Stimulated activated CD8-positive, alpha-beta memory T cell treated with anti-CD3 and anti-CD28 coated beads, Interleukin-7, amount 100 ng/mL, for 48 hours (primary cell): ENCODE results near the gene PTPRN2.
"Not testable (repeated sequence)": the region's sequence is repeated elsewhere in the genome, so short reads cannot be mapped to it uniquely, and the experiment has no call there.

Source experiments
- DNase-seq, 2 donors: peaks; one replicate each; pipeline ENCODE4 v3.0.0-alpha.2; 2020; ENCODE audit warnings: low read depth in 1 of 2; ENCODE audit errors: extremely low read depth in 1 of 2

The PTPRN2 gene

DNA sequence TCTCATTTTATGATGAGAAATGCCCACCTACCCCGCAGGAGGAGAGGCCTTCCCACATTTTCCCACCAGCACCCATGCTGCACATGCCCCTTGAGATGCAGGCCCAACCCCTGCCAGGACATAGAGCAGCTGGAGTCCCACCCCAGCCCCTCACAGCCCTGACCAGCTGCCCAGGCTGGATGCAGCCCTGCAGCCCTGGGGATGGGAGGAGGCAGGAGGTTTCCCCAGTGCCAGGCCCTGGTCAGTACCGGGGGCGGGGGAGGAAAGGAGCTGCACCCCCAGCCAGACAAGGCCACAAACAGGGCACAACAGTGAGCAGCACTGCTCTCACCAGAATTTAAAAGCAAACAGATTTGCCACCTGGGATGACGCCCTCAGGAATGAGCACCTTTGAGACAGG, 196.1 kb downstream of the PTPRN2 start:
- DNase-seq, result no peak

DNA sequence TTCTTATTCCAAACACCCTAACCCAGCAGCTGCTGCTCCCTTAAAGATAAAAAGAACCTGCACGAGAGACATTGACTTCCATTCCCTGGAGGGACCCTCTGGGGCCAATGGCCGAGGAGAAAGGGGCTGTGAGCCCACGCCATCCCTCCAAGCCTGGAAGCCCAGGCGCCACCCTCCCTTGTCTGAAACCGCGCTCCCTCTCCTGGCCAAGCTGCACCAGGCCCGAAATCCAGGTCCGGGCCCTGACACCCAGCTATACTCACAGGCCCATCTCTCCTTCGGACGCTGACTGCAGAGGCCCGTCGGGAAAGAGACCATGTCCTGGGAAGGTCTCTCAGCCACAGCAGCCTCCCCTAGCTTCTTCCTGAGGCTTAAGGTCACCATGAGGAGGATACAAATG, 196.5 kb downstream of the PTPRN2 start:
- DNase-seq, result no peak

DNA sequence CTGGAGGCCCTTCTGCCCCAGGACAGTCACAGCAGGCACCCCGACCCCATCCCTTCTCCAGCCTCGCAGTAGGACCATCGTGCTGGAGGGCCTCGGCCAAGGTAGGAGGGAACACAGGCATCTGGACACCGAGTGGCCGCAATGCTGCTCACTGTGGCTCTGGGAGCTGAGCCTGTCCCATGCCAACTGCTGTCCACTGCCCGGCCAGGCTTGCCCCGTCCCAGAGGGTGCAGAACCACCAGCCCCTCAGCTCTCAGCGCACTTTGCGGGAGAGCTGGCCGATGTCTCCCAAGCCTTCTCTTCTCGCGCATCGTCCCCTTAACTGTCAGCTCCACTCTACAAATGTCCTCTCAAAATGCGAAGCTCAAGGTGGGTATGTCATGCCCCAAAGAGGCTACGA, 197.2 kb downstream of the PTPRN2 start:
- no peak for DNase-seq

DNA sequence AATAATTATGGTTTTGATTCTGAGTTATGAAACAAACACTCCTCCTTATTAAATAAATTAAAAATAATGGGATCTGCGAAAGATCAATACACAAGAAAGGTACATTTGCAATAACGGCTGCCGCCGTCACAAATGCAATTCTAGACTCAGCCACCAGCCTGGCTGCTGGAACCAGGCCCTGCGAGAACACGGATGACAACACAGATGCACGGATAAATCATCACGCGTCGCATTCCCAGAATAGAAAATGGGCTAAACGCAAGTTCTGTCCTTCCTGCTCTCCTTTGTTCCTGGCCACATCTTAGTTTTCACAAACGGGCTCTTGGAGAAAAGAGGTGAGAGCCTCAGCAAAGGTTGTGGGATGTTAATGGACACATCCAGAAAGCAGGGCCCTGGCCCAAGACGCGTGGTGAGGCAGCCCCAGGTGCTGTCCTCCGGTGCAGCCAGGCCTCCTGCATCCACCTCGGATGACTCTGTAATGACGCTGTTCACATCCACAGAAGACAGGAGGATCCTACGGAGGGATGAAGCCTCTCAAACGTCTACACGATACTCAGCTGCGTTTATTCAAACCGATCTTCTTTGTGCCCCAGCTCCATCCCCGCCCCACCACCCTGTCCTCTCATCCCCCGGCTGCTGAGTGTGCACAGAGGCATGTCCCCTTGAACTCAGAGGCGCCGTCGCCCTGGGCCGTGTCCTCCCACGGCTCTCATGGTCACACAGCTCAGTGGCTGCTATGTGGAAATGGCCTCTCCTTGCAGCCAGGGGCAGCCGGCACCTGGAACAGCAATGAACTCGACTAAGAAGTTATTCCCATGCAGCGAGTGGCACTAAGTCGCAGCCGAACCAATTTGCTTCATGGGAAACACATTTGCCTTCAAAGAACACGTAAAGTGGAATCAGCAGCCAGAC, 197.9 kb downstream of the PTPRN2 start:
- no peak for DNase-seq

DNA sequence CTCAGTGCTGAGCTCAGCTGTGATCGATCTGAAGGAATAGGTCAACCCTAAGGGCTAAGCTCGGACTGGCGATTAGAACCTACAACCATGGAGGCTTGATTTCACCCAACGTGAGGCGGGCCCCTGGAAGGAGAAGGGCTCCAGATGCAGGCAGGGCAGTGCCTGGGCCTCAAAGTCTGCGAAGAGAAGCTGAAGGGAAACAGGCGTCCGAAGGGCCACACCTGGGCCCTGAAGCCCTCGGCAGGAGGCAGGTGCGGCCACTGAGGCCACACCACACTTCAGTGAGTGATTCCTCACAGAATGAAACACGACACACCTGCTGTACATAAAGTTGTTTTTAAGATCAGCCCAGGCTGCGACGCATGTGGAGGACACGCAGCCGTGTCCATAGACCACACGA, 198.7 kb downstream of the PTPRN2 start:
- DNase-seq, result no peak

DNA sequence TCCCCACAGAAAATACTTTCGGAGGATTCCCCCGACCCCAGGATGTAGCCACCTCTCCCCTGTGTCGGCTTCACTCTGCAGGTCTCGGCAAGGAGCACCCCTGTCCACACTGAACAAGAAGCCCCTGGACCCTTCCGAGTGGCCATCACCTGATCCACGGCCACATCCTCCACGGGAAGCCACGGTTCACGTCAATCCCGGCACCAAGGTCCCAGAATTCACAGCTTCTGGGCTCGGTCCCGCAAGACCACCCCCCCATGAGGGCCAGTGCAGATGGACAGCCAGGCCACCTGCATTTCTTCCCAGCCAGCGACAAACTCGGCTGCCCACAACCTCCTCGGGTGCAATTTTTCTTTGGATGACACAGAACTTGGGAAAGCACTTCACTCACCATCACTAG, 199.6 kb downstream of the PTPRN2 start:
- no peak for DNase-seq

DNA sequence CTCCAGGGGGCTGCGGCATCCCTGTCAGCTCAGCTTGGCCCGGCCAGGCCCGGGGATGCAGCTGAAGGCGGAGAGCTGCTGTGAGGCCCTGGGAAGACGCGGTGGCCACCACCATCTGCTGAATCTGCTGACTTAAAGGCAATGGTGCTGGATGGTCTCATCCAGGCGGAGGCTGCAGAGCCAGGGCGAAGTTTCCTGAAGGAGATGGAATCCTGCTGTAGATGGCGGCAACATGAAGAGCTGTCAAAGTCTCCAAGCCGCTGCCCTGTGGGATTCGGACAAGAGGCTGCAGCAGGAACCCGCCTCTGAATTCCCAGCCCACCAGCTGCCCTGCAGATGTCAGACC, 200.1 kb downstream of the PTPRN2 start:
- no peak for DNase-seq

DNA sequence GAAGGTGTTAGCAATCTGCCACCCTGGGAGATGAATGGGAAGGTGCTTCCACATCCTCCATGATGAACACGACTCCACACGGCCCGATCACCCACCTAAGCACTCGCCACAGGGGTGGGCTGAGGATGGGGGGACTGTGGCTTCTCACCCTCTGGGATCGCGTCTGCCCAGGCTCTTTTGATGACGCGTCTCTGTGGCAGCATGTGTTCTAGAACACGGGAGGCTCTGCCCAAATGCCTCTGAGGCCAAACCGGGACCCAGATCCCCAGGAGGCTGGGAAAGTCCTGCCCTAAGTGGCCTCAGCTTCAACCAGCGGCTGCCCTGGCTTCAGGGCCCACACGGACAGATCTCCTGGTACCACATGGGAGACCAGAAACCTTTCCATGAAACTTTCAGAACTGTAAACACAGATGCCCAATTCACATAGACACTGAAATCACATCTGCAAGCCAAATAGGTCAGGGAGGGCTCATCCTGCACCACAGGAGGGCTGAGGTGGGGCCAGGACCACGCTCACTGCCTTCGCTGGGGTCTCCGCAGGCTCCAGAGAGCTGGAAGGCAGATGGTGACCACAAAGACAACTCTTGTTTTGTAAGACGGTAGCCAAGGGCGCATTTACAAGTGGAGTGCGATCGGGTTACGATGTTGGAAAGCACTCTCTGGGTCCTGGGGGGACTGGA, 200.6 kb downstream of the PTPRN2 start:
- no peak for DNase-seq

DNA sequence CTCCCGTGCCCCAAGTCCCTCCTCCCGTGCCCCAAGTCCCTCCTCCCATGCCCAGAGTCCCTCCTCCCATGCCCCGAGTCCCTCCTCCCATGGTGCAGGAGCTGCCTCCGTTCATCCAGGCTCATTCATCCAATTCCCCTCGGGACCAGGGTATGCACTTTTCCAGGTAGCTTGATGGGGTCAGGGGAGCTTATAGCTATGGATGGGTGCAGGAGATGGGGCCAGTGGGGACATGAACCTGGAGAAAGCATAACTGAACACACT, 201.3 kb downstream of the PTPRN2 start:
- DNase-seq, result no peak

DNA sequence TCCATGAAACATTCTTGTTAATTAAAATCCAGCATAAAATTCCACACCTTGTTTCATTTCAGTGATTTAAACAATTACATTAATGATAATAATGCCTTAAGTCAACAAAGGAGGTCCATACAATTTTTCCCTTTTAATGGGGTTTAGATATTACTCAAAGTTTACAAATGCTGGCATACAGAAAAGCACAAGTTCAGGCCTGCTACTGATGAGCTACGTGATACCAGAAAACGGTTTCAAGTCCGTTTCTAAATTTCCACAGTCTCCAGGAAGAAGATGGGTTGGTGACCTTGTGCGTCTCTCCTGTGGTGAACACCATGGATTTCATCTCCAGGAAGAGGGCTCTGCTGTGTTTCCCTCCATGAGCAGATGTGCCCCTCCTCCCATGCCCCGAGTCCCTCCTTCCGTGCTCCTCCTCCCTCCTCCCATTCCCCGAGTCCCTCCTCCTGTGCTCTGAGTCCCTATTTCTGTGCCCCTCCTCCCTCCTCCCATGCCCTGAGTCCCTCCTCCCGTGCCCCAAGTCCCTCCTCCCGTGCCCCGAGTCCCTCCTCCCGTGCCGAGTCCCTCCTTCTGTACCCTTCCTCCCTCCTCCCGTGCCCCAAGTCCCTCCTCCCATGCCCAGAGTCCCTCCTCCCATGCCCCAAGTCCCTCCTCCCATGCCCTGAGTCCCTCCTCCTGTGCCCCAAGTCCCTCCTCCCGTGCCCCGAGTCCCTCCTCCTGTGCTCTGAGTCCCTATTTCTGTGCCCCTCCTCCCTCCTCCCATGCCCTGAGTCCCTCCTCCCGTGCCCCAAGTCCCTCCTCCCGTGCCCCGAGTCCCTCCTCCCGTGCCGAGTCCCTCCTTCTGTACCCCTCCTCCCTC, 201.9 kb downstream of the PTPRN2 start:
- DNase-seq, result not testable (repeated sequence)

DNA sequence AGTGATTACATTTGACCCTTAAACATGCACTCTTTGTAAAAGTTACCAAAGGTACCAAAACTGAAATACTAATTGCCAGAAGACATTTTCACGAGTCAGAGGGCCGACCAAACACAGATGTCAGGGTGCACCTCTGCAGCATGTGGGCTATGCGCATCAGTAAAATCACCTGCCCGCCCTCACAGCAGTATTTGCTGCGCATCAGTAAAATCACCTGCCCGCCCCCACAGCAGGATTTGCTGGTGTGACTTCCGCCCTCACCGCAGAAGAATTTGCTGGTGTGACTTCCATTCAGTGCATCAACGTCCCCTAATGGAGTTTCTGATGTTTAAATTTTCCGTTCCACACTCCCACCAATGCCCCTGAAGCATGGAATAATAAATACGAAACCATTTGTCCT, 202.9 kb downstream of the PTPRN2 start:
- no peak for DNase-seq

DNA sequence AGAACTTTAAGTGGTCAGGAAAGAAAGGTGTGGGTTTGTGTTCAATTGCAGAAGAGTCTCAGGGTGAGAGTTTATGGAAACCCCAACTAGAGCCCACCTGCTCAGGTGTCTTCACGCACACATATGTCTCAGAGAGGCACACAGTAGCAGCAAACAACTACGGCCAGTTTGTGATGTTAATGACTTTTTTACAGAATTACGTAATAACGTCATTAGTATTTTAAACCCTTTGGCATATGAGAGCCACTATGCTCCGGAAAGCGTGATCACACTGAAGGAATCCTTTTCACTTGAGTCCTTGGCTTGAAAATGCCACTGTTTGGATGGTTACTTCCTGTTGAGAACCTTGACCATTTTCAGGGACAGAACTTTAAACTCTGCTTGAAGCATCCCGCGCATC, 204.0 kb downstream of the PTPRN2 start:
- DNase-seq, result no peak

DNA sequence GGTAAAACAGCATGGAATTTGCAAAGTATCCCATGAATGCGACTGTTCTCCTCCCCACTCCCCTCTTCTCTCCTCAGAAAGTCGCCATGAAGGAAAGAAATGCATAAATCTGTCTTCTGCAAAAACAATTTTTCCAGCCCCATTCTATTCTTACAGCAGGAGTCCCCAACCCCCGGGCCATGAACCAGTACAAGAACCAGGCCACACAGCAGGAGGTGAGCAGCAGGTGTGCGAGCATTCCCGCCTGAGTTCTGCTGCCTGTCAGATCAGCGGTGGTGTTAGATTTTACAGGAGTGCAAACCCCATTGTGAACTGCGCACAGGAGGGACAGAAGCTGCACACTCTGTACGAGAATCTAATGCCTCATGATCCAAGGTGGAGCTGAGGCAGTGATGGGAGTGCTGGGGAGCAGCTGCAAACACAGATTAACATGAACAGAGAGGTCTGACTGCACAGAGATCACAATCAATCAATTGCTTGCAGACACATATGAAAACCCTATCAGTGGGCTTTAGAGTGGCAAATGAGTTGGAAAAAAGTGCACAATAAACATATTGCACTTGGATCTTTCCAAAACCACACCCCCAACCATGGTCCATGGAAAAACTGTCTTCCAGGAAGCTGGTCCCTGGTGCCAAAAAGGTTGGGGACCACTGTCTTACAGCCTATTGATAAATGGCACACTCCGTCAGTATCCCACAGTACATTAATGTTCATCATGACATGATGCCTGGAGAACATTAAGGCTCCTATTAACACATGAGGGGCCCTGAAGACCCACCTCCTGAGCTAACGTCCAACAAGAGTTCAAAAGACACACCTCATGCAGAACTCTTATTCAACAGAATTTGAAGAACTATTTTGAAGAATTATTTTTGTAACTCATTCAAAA, 205.0 kb downstream of the PTPRN2 start:
- DNase-seq, result no peak

DNA sequence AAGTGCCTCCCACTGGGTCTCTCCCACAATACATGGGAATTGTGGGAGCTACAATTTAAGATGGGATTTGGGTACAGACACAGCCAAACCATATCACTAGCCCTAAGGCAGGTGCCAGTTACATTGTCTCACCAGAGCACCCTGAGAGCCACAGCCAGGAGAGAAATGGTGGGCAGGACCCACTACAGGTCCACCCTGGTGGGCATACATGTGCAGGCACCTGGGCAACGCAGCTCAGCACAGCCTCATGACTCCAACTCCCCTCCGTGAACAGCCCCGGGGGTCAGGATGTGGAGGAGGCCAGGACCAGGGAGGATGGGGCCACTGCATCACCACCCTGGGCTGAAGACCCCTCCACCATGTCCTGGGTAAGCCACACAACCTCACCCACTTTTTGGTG, 205.7 kb downstream of the PTPRN2 start:
- no peak for DNase-seq

DNA sequence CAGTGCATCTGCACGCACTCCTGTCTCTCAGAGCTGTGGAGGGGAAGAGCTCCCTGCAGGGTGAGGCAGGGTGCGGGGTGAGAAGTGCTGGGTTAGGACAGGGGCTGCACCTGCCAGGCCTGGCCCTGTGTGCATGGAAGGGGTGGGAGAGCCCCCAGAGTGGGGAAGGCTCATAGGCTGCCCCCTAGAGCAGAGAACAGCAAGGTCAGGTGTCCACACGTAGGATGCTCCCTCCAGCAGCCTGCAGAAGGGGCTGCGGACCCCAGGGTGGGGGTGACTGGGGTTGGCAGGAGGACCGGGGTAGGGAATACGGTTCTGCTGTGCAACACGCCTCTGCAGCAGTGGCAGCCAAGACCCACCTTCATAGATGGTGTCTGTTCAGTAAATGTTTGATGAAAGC, 208.6 kb downstream of the PTPRN2 start:
- DNase-seq, result no peak

DNA sequence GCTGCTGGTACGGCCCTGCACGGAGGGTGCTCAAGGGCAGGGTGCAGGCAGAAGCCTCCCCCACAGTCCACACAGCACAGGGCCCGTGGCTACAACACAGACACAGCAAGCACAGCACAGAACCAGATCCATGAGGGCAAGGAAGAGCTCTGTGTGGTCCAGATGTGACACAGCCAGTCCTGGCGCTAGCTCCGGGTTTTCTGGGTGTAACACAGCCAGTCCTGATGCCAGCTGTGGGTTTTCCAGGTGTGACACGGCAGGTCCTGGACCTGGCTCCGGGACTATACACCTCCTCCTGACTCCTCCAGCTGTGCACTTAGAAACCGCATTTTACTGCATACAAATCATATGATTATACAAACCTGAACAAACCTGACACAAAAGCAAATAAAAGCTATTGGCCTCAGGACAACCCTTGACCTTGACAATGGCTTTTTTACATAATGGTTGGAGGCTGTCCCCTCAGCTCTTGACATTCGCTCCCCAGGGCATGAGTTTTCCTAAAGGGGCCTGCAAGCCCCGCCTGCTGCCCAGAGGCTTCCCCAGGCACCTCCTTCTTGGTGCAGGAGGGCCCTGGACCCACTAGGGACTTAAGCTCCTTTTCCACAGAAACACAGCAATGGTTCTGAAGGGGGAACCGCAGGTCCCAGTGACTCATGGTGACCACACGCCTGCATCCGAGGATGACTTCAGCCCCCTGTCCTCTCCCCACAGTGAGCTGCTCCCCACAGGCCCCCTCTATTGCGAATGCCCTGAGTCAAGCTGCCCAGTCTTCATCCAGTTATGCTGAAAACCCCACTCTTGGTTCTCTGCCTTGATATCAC, 209.6 kb downstream of the PTPRN2 start:
- no peak for DNase-seq

DNA sequence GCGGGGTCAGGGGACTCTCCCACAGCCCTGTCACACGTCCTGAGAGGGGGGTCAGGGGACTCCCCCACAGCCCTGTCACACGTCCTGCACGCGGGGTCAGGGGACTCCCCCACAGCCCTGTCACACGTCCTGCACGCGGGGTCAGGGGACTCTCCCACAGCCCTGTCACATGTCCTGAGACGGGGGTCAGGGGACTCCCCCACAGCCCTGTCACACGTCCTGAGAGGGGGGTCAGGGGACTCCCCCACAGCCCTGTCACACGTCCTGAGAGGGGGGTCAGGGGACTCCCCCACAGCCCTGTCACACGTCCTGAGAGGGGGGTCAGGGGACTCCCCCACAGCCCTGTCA, 210.8 kb downstream of the PTPRN2 start:
- not testable (repeated sequence) for DNase-seq

DNA sequence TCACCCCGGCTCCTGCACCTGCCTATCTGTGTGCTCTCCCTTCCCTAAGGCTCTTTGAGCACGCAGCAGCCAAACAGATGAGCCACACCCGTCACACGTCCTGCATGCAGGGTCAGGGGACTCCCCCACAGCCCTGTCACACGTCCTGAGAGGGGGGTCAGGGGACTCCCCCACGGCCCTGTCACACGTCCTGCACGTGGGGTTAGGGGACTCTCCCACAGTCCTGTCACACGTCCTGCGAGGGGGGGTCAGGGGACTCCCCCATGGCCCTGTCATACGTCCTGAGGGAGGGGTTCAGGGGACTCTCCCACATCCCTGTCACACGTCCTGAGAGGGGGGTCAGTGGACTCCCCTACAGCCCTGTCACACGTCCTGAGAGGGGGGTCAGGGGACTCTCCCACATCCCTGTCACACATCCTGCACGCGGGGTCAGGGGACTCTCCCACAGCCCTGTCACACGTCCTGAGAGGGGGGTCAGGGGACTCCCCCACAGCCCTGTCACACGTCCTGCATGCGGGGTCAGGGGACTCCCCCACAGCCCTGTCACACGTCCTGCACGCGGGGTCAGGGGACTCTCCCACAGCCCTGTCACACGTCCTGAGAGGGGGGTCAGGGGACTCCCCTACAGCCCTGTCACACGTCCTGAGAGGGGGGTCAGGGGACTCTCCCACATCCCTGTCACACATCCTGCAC, 211.3 kb downstream of the PTPRN2 start:
- DNase-seq, result peak; percentile 8 to 29

DNA sequence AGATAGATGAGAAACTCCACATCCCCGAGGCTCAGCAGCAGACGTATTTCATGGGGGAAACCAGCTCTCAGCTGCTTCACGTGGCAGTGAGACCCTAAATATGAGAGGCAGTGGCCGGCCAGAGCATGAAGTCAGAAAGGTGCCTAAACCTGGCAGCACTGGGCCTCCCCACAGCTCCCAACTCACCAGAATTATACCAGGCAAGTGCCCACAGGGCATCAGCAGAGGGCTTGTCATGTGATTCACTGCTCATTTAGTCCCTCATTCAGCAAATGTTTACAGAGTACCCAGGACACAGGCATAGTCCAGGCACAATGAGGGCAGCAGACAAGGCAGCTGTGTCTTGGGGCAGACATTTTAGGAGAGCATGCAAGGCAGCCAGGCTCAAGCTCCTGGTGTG, 212.6 kb downstream of the PTPRN2 start:
- no peak for DNase-seq
